Measurements from ENCODE around the gene EDC3. TPM values are rescaled to one million over a fixed set of nuclear protein-coding genes. Genes with fewer than 3 reads are reported as not detected.

EDC3 gene
- total RNA-seq, 4 donors from 2014 or later = 13.0 to 52.4 (median 23.5) TPM

DNA sequence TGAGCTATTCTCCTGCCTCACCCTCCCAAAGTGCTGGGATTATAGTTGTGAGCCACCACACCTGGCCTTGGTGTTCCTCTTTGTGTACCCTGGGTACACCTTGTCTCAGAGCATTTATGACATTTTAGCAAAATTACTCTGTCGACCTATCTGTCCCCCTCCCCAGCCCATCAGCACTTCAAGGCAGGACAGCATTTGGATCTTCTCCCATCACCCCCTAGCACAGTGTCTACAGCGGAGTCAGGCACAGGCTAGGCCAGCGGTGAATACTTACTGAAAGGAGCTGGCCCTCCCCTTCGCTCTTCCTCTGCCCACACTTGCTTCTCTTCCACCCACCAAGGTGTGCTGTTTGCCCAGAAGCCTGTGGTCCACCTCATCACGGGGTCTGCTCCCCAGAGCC, 100.6 kb downstream of the EDC3 start:
- Histone ChIP-seq H3K27me3 (no peaks in the 10 kb centered on the region), H3K4me3 (no peak overlapping the region), H3K9me3 (no peaks in the 10 kb centered on the region), H3K4me1 (peaks cover 20% of the 10 kb centered on the region), H3K36me3 (peaks cover 36% of the 10 kb centered on the region), H3K27ac (no peak overlapping the region)
- no peak for DNase-seq (ENCODE audit: low spot score in 2 of 2)
- WGBS = 88% methylated on average over 5 of the region's 5 CpGs
- TF ChIP-seq POLR2AphosphoS5 (IDR thresholded peaks at IDR 0.05) = no peak
- no peak for TF ChIP-seq EP300 (IDR thresholded peaks at IDR 0.05)
- TF ChIP-seq POLR2A (IDR thresholded peaks at IDR 0.05) = no peak
- TF ChIP-seq, protein P1, sequence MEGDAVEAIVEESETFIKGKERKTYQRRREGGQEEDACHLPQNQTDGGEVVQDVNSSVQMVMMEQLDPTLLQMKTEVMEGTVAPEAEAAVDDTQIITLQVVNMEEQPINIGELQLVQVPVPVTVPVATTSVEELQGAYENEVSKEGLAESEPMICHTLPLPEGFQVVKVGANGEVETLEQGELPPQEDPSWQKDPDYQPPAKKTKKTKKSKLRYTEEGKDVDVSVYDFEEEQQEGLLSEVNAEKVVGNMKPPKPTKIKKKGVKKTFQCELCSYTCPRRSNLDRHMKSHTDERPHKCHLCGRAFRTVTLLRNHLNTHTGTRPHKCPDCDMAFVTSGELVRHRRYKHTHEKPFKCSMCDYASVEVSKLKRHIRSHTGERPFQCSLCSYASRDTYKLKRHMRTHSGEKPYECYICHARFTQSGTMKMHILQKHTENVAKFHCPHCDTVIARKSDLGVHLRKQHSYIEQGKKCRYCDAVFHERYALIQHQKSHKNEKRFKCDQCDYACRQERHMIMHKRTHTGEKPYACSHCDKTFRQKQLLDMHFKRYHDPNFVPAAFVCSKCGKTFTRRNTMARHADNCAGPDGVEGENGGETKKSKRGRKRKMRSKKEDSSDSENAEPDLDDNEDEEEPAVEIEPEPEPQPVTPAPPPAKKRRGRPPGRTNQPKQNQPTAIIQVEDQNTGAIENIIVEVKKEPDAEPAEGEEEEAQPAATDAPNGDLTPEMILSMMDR (IDR thresholded peaks at IDR 0.05) = no peak

DNA sequence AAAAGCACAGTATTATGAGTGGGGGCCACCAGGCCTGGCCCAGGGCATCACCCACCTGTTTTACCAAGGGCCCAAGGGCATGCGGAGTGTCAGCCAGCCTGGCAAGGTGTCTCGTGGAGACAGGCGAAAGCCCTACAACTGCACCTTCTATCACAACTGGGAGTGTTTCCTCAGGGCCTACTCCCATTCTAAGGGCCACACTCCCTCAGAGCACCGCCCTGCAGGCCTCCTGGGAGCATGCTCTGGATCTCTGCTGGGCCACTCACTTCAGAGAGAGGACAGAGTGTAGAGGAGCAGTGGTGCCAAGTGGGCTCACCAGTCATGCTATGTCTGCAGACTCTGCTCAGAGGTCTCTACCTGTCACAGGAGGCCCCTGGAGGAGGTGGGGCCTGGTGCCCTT, 101.4 kb downstream of the EDC3 start:
- peaks cover 15% of the 10 kb centered on the region for H3K4me1 ChIP-seq
- H3K9me3 ChIP-seq = no peaks in the 10 kb centered on the region
- no peak overlapping the region for H3K27ac ChIP-seq
- 94% methylated on average over 3 of the region's 4 CpGs for whole genome bisulfite sequencing
- no peak for DNase-seq (ENCODE audit: low spot score in 2 of 2)
- TF ChIP-seq, protein P1 (IDR thresholded peaks at IDR 0.05) = no peak
- TF ChIP-seq POLR2A (IDR thresholded peaks at IDR 0.05) (no peak), EP300 (IDR thresholded peaks at IDR 0.05) (no peak), POLR2AphosphoS5 (IDR thresholded peaks at IDR 0.05) (no peak)
- no peaks in the 10 kb centered on the region for H3K27me3 ChIP-seq
- peaks cover 38% of the 10 kb centered on the region for H3K36me3 ChIP-seq
- no peak overlapping the region for H3K4me3 ChIP-seq

- H3K4me1 ChIP-seq = peaks cover 17% of the 10 kb centered on the region
- H3K9me3 ChIP-seq = no peaks in the 10 kb centered on the region
- 83% methylated on average over 1 of the region's 7 CpGs for WGBS
- H3K4me3 ChIP-seq = no peak overlapping the region
- TF ChIP-seq POLR2A (IDR thresholded peaks at IDR 0.05) = no peak
- no peak for TF ChIP-seq EP300 (IDR thresholded peaks at IDR 0.05)
- TF ChIP-seq POLR2AphosphoS5 (IDR thresholded peaks at IDR 0.05) = no peak
- TF ChIP-seq, protein P1 (IDR thresholded peaks at IDR 0.05) = no peak
- DNase-seq (ENCODE audit: low spot score in 2 of 2) = no peak
- H3K27me3 ChIP-seq = no peaks in the 10 kb centered on the region
- peaks cover 38% of the 10 kb centered on the region for H3K36me3 ChIP-seq
- no peak overlapping the region for H3K27ac ChIP-seq
These were observed 102.7 kb downstream of the EDC3 start for GRCh38 chr15:74593122-74593521.

- Histone ChIP-seq H3K27ac (no peak overlapping the region), H3K4me1 (peaks cover 14% of the 10 kb centered on the region), H3K4me3 (no peak overlapping the region), H3K9me3 (no peaks in the 10 kb centered on the region), H3K27me3 (no peaks in the 10 kb centered on the region), H3K36me3 (peaks cover 38% of the 10 kb centered on the region)
- no peak for TF ChIP-seq EP300 (IDR thresholded peaks at IDR 0.05)
- TF ChIP-seq POLR2AphosphoS5 (IDR thresholded peaks at IDR 0.05) = no peak
- TF ChIP-seq, protein P1 (IDR thresholded peaks at IDR 0.05) = no peak
- no peak for TF ChIP-seq POLR2A (IDR thresholded peaks at IDR 0.05)
- WGBS = 74% methylated on average over 3 of the region's 3 CpGs
- no peak for DNase-seq (ENCODE audit: low spot score in 2 of 2)
These were observed 103.6 kb downstream of the EDC3 start for GRCh38 chr15:74592222-74592621.

- Histone ChIP-seq H3K36me3 (peaks cover 49% of the 10 kb centered on the region), H3K4me1 (peaks cover 14% of the 10 kb centered on the region), H3K27ac (no peak overlapping the region), H3K4me3 (no peak overlapping the region), H3K27me3 (no peaks in the 10 kb centered on the region), H3K9me3 (no peaks in the 10 kb centered on the region)
- TF ChIP-seq, protein P1 (IDR thresholded peaks at IDR 0.05) = no peak
- TF ChIP-seq POLR2AphosphoS5 (IDR thresholded peaks at IDR 0.05) (no peak), EP300 (IDR thresholded peaks at IDR 0.05) (no peak), POLR2A (IDR thresholded peaks at IDR 0.05) (no peak)
- WGBS = 89% methylated on average over 6 of the region's 6 CpGs
- no peak for DNase-seq (ENCODE audit: low spot score in 2 of 2)
These were observed 106.0 kb downstream of the EDC3 start for GRCh38 chr15:74589826-74590225.
